HG03066 (cell line): Measurements from ENCODE around the gene C1orf105.
"Not testable (repeated sequence)": the region's sequence is repeated elsewhere in the genome, so short reads cannot be mapped to it uniquely, and the experiment has no call there.

Source experiments
- ATAC-seq: cut with Tn5 transposase; IDR thresholded peaks from one replicate; pipeline ENCODE4 v1.9.1; 2021; ENCODE audit warnings: low read depth; ENCODE audit not compliant: unreplicated experiment

C1orf105 gene, protein sequence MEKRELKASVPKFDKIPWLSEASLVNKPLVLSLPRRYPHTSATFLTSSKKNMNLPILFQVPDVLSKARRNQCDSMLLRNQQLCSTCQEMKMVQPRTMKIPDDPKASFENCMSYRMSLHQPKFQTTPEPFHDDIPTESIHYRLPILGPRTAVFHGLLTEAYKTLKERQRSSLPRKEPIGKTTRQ

DNA sequence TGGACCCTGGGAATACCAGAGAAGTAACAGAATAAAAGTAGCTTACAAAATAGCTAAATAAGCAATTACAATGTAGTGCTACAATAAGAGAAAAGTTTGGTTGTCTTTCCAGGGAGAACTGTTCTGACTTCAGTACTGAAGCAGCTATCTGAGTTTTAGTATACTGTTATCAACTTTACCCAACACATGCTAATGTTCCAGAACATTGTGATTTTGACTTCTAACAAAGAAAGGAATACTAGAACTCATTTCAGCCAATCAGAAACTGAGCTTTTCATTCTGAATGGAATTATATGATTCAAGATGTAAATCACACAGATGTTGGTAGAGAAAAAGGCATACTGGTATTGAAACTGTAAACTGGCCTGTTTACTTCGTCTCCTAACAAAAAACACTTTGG lies at the start of gene C1orf105:
Gene C1orf105, plus strand, starts transcription at position 301 of the 400 bp plus-strand sequence. CDS start 201 bp downstream, outside the sequence.
- ATAC-seq: no peak

DNA sequence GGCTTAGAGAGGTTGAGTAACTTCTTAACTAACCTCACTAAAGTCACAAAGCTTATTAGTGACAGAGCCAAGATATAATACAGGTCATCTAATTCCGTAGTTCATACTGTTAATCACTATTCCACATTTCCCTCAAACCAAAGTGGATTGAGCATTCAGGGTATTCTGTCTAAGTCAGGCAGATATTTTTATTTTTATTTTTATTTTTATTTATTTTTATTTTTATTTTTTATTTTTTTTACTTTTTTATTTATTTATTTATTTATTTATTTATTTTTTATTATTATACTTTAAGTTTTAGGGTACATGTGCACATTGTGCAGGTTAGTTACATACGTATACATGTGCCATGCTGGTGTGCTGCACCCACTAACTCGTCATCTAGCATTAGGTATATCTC lies 48.8 kb upstream of the C1orf105 start:
- ATAC-seq: not testable (repeated sequence)

DNA sequence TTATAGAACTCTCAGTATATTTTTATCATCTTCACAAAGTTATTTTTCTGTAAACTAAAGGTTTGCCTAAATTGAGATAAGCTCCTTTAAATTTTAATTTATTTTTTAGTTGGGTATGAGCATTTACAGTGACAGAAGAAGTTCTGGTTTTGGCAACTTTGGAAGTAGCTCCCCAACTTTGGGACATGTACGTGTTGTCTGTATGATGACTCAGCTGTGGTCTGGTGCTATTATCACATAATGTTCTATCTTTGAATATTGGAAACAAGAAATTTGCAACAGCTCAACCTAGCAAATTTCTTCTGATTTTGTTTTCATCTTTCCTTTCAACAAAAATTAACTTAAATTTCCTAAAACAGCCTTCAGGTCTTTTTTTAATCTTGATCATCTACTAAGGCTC lies 46.6 kb upstream of the C1orf105 start:
- ATAC-seq: no peak

DNA sequence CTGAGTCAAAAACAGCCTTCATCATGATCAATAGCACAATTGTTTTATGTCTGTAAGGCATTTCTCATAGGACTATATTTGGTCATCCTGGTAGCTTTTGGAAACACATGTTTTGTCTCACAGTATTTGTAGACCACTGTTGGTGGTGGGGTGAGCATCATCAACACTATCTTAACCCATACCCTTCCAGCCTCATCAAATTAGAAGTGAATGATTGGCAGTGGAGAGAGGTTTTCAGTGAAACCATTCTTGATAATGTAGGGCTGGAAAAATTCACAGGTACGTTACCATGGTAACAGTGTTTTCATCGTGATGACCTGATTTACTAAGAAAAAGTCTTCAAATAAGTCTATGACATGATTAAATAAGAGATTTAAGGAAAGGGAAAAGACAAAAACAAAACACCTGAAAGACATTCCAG lies 45.3 kb upstream of the C1orf105 start:
- ATAC-seq: no peak

DNA sequence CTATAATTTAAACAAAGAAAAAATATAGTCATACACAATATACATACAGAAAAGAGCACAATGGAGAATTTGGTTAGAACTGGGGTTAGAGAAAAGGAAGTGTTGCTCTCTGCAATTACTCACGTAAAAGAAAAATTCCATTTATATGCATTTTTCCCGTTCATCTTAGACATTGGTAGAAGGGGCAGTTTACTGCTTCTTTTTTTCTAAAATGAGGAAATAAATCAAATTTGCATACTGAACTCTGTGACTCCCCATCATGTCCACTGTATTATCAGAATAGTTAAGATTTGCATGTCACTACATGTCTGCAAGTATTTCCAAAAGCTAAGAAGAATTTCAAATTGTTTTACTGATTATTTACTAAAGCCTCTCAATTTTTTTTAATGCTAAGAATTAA lies 44.1 kb upstream of the C1orf105 start:
- no peak for ATAC-seq

DNA sequence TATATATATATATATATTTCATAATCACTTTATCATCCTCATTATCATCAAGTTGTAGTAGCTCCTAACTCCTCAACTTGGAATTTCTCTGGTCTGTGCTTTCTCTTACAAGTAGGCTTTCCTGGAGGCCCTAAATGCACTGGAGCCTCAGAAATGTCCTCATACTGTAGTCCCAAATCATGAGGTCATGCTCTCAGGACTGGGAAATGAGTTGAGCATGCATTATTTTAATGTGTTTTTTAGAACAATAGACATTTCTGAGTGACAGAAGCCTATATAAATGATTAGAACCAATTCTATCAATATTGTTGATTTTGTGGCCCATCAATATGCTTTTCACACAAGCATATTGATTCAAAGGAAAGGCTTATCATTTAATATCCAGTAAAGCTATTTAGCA lies 42.9 kb upstream of the C1orf105 start:
- ATAC-seq: no peak

DNA sequence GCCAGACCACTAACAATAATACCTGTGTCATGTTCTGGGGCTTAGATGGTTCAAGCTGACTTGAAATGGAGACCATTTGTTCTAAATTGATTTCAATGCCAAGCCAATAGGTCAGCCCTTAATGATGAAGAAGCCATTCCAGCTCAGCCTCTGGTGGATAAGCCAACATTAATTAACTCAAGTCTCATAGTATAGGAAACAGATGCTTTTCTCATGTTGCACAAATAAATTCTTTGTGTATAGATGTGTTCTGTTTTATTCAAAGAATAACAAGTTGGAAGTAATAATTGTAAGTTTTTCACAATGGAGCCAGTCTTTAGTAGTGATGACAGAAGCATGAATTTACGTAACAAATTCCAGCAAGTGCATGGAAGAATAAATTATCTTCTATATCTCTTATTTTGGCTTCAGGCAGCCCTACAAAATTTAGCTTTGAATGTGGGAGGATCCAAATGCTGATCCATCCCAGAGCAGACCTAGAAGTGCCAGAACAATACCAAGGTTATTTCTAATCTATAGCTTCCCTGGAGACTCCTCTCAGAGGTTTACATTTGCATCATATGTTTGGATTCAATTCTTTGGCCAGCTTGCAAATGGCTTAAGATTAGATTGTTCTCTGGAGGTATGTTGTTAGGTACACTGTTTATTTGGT lies 42.2 kb upstream of the C1orf105 start:
- no peak for ATAC-seq

DNA sequence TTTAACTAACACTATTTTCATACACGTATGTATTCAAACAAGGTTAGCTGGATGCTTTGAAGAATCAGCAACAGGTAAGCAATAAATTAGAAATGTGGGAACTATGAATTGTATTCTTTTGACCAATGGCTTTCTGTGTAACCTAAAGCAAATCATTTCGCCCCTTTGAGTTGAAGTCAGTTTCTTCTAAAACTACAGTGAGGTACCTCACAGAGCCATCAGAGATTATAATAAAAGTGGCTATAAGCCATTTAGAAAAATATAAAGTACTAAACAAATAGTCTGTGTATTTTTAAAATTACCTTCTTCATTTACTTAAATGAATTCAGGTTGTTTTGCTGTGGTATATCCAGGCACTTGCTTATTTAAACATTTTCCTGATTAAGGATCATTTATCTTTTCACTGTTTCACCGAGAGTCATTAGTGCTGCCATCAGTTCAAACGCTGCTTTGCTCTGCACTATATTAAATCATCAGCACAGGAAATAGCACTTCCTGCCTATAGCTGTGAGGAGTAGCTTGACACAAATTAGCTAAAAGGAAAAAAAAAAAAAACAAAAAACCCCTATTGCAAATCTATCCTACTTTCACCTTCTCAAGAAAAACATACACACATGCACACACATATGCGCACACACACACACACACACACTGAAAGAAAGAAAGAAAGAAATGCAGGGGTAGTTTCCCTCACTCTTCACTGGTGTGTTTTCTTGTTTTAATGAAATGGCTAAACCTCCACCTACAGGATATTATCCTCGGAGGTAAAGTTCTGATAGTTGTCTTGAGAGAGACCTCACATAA lies 39.8 kb upstream of the C1orf105 start:
- peak; percentile 83 for ATAC-seq

DNA sequence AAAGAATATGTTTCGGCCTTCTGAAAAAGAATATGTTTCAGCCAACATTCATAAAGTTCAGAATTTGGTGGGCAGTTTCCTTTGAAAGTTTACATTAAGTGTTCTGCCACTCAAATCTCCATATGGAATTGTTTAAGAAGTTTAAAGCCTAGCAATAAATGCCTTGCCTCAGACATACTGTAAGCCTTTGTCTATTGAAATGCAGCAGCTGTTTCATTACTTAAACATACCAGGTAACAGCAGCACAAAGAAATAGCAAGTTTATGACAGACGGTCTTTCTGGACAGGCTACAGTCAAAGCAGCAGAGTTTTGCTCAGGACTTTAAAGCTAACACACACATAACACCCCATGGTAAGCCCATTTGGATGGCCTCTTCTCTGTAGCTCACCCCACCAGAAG lies 38.5 kb upstream of the C1orf105 start:
- ATAC-seq: no peak

DNA sequence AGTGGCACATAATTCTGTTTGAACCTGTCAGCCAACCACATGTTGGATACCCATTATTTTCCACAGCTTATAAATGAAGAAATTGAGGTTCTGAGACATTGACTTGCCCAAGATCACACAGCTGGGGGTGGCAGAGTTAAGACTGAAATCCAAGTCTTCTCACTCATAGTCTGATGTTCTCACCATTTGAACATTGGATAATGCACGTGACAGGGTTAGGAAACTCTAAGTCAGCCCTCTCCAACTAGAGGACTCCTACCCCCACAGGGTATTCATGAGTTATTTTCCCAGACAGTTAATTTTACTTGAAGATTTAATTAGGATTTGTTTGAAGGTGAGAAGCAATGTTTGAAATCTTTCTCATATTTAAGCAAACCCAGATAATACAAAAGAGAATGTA lies 38.1 kb upstream of the C1orf105 start:
- ATAC-seq: no peak

DNA sequence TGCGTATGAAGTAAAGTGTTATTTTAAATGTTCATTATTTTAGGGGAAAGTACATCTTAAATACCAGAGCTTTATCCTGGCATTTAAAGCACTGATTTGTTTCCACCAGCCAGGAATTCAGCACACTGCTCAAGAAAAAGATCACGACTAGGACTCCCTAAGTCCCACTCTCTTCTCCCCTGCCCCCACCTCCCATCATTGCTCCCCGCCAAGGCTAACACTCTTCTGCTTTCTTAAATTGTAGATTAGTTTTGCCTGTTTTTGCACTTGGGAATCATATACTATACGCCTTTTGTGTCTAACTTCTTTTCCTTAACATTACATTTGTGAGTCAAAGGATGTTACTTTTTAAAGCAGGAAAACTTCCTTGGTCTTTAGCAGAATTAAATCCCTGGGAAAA lies 37.5 kb upstream of the C1orf105 start:
- no peak for ATAC-seq

DNA sequence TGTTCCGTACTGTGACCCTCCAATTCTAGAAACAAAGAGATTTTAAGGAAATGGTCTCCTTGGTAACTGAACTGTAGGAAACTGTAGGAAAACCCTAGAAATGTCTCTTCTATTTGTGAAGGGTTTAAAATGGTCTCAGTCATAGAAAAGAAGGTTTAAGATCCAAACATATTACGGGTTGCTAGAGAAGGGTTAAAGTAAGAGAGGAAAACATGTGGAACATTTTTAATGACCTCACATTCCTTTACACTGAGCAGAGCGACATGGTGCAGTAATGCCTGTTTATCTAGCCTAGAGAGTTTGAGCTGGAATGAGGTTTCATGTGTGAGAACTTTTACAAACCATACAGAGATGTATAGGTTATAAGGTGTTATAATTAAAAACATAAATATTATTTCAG lies 36.9 kb upstream of the C1orf105 start:
- no peak for ATAC-seq

DNA sequence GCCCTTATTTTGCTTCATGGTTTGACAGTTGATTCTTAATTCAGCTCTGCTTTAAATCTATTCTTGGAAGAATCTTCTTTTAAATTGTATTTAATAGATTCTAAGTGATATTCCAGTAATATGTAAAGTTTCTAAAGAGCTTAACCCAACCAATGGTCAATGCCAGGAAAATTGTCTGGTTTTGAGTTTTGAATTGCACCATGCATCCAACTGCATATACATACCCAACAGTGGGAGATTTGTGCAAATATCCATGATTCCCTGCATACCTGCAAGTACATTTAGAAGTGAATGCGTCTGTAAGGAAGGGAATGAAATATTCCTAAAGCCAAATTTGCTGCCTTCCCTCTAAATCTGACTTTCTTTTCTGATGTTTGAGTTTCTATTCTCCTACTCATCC lies 35.8 kb upstream of the C1orf105 start:
- no peak for ATAC-seq

DNA sequence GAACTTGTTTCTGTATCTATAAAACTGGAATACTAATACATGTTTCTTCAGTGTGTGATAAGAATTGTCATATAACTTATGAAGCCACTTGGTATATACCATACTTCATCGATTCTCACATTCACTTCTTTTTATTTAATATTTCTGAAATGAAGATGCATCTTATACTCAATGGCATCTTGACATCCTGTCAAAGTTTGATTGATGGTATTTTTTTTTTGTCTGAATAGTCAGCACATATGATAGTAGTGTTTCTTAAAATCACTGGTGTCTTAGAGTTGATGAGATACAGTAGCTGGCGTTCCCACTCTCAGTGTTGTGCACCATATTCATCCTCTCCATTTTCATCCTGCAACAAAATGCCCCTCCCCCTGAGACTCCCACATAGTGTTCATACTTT lies 34.4 kb upstream of the C1orf105 start:
- no peak for ATAC-seq

DNA sequence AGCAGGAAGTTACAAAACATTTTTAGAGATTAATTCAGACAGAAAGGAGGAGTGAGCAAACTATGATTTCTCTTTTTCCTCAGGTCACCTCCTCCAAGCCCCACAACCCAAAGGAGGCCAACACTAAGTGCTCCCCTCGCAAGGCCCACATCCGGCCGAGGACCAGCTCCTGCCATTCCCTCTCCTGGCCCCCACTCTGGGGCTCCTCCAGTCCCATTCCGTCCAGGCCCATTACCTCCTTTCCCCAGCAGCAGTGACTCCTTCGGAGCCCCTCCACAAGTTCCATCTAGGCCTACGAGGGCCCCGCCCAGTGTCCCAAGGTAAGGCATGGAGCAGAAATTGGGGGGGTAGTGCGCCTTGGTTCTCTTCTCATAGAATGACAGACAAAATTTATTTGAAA lies 32.0 kb upstream of the C1orf105 start:
- ATAC-seq: no peak

DNA sequence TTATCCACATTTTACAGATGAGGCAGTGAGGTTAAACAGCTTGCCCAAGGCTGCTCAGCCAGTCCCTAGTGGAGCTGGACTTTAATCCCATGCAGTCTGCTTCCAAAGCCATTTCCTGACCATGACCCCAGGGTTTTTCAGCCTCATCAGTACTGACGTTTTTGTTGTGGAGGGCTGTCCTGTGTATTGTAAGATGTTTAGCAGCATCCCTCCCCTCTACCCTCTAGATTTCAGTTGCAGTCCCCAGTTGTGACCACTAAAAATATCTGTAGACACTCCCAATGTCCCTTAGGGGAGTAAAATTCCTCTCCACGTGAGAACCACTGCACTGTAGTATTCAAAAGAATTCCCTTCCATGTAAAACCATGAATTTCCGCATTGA lies 30.2 kb upstream of the C1orf105 start:
- ATAC-seq: no peak

DNA sequence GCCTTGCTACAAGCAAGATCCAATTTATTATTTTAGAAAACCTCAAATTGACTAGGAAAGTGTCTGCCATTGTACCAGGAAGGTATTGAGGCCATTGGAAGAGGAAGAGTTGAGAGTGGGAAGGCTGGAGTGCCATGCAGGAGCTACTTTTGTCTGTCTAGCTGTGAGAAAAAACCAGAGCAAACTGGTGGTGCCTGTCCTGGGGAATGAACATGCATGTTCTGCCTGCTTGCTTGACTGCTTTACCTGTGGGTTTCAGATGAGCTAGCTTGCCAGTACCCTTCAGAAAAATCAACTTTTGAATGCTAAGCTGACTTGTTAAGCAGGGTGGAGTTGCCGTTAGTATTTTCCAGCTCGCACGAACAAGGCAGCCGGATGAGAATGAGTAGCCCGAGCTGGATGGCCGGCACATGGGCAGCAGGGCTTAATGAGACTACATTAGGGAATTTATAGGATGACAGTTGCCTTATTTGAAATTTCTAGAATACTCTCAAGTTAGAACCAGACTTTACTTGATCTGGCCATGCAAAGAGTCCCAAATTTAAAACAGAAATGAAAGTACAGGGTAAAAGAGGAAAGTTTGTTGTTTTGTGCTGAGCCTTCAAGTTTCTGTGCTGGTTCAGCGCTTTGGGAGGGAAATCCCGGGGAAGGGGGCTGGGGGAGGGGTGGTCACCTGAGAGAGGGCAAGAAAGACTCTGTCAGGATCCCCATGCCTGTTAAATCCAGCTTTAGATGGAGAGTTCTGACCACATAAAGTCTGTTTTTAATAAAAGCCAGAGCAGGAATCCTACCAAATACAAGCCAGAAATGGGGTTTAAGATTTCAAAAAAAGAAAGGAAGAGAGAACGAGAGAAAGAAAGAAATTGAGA lies 29.6 kb upstream of the C1orf105 start:
- ATAC-seq: peak; percentile 49

DNA sequence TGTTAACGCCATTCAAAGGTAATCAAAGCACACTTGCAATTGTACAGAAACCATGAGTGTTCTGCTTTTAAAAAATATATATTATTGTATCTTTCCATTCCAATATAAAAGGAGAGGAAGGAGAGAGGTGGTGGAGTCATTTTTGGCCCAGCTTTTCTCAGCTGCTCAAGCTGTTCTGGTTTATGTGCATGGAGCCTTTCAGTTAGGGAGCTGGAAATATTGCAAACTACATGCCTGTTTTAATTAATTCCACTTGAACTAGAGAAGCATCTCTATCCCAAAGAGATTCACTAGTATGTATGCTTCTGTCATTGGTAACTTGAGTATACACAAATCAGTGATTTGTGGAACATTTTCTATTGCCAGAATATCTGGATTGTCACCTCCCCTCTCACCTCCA lies 28.5 kb upstream of the C1orf105 start:
- ATAC-seq: no peak

DNA sequence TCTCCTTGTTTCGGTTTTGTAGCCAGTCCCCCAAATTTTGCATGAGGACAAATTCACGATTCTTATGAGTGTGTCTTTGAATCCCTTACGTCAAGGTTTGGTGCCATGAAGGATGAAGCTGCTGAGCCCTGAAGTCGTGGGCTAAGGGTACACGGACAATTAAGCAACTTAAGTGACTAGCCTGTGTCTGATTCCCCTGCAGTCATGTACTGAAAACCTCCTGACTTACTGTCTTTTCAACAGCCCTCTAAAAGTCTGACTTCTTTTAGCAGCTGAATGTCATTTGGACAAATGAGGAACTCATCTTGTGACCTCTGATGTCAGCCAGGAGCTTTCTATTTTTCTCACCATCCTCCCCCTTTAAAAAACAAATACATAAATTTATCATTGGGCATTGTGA lies 27.1 kb upstream of the C1orf105 start:
- ATAC-seq: no peak

DNA sequence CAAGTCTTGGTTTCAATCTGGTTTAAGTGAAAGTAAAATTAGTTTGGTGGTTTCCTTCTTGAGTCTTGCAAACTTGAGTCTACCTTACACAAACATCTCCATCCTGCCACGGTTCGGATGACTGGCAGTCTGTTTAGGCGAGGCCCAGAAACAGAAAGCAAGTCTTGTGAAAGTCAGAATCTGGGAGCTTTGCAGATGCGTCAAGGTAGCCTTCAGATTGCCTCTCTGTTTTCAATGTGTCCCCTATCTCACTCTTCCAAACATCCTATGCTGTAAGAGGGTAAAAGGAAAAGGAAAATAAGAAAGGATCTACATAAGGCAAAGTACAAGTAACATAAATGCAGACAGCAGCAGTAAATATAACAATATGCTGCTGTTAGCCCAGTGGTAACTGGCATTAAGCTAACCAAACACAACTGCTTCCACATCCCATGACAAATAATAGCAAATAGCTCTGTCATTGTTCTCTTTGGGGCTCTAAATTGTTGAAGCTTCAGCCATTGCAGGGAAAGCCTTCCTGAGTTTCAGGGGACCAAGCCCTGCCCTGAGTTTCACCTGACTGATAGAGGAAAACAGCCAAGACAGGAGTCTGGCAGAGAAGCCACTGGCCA lies 26.2 kb upstream of the C1orf105 start:
- ATAC-seq: peak; percentile 80
